ENCODE measurements around the gene NCAPG2.

Gene NCAPG2

GRCh38 chr7:158602905-158603772 is 101.5 kb downstream of the NCAPG2 start:
- Histone ChIP-seq H2BK120ac (ENCODE audit: low read depth, low read length) (no peak overlapping the region), H3K27ac (ENCODE audit: low read length, poor library complexity, severe bottlenecking) (no peak overlapping the region)

GRCh38 chr7:158602041-158602440 is 102.6 kb downstream of the NCAPG2 start:
- no peaks in the 10 kb centered on the region for H3K27me3 ChIP-seq (ENCODE audit: control insufficient read depth in 1 of 2, insufficient read depth in 1 of 2, low read length in 2 of 2)
- peak overlapping the region; percentile 39 for H4K91ac ChIP-seq (ENCODE audit: low read length)
- no peak overlapping the region for H2AFZ ChIP-seq (ENCODE audit: low read depth, low read length)
- no peak overlapping the region for H3K4me2 ChIP-seq (ENCODE audit: low read length, poor library complexity, severe bottlenecking)
- no peaks in the 10 kb centered on the region for H3K9me3 ChIP-seq (ENCODE audit: control insufficient read depth, low read length)
- H3K18ac ChIP-seq (ENCODE audit: low read depth in 1 of 2, low read length in 2 of 2), result no peak overlapping the region
- H3K4me1 ChIP-seq (ENCODE audit: control insufficient read depth, insufficient read depth, low read depth, low read length), result peaks cover 11% of the 10 kb centered on the region
- no peak overlapping the region for H2BK5ac ChIP-seq (ENCODE audit: low read depth, low read length, poor library complexity, severe bottlenecking)
- WGBS, result over 99% methylated on average over 7 of the region's 7 CpGs
- no peak overlapping the region for H2BK15ac ChIP-seq (ENCODE audit: low read depth, poor library complexity, severe bottlenecking)
- H2BK120ac ChIP-seq (ENCODE audit: low read depth, low read length), result no peak overlapping the region
- no peak overlapping the region for H3K14ac ChIP-seq (ENCODE audit: low read length in 2 of 2)
- H3K4me3 ChIP-seq (ENCODE audit: insufficient read depth in 1 of 2, low read depth in 1 of 2, low read length in 2 of 2), result no peak overlapping the region
- no peak overlapping the region for H3K27ac ChIP-seq (ENCODE audit: low read length, poor library complexity, severe bottlenecking)
- no peak overlapping the region for H2AK5ac ChIP-seq (ENCODE audit: low read length, severe bottlenecking)
- no peak overlapping the region for H3K4ac ChIP-seq (ENCODE audit: low read depth in 1 of 2, low read length in 2 of 2)
- H3K23ac ChIP-seq (ENCODE audit: low read length in 2 of 2), result no peak overlapping the region
- no peaks in the 10 kb centered on the region for H3K79me1 ChIP-seq (replicated peaks; ENCODE audit: low read length, poor library complexity, severe bottlenecking)
- no peak overlapping the region for H4K8ac ChIP-seq (ENCODE audit: low read length)
- H3K9ac ChIP-seq (ENCODE audit: low read length), result no peak overlapping the region
- no peak overlapping the region for H2BK12ac ChIP-seq (ENCODE audit: low read length in 2 of 2)
- no peak for DNase-seq
- H3K36me3 ChIP-seq (ENCODE audit: control insufficient read depth in 1 of 2, insufficient read depth in 2 of 2, low read depth in 1 of 2, low read length in 2 of 2), result peaks cover 0 to 3% of the 10 kb centered on the region in 2 experiments

More at GRCh38 chr7:158602905-158603772, 101.5 kb downstream of the NCAPG2 start:
- no peak overlapping the region for H4K91ac ChIP-seq (ENCODE audit: low read length)
- H2BK5ac ChIP-seq (ENCODE audit: low read depth, low read length, poor library complexity, severe bottlenecking), result no peak overlapping the region
- no peak overlapping the region for H3K4me3 ChIP-seq (ENCODE audit: insufficient read depth in 1 of 2, low read depth in 1 of 2, low read length in 2 of 2)
- no peaks in the 10 kb centered on the region for H3K9me3 ChIP-seq (ENCODE audit: control insufficient read depth, low read length)
- no peak overlapping the region for H2BK12ac ChIP-seq (ENCODE audit: low read length in 2 of 2)
- WGBS, result 83% methylated on average over 21 of the region's 22 CpGs
- no peak overlapping the region for H3K18ac ChIP-seq (ENCODE audit: low read depth in 1 of 2, low read length in 2 of 2)
- H2AK5ac ChIP-seq (ENCODE audit: low read length, severe bottlenecking), result no peak overlapping the region
- no peak for DNase-seq
- no peak overlapping the region for H3K23ac ChIP-seq (ENCODE audit: low read length in 2 of 2)
- no peak overlapping the region for H2AFZ ChIP-seq (ENCODE audit: low read depth, low read length)
- H2BK15ac ChIP-seq (ENCODE audit: low read depth, poor library complexity, severe bottlenecking), result no peak overlapping the region
- H3K4me1 ChIP-seq (ENCODE audit: control insufficient read depth, insufficient read depth, low read depth, low read length), result peaks cover 11% of the 10 kb centered on the region
- no peak overlapping the region for H3K4ac ChIP-seq (ENCODE audit: low read depth in 1 of 2, low read length in 2 of 2)
- H3K14ac ChIP-seq (ENCODE audit: low read length in 2 of 2), result no peak overlapping the region
- H3K9ac ChIP-seq (ENCODE audit: low read length), result no peak overlapping the region
- H3K79me1 ChIP-seq (replicated peaks; ENCODE audit: low read length, poor library complexity, severe bottlenecking), result no peaks in the 10 kb centered on the region
- H3K4me2 ChIP-seq (ENCODE audit: low read length, poor library complexity, severe bottlenecking), result no peak overlapping the region
- H4K8ac ChIP-seq (ENCODE audit: low read length), result no peak overlapping the region
- H3K27me3 ChIP-seq (ENCODE audit: control insufficient read depth in 1 of 2, insufficient read depth in 1 of 2, low read length in 2 of 2), result no peaks in the 10 kb centered on the region
- peaks cover 0 to 8% of the 10 kb centered on the region in 2 experiments for H3K36me3 ChIP-seq (ENCODE audit: control insufficient read depth in 1 of 2, insufficient read depth in 2 of 2, low read depth in 1 of 2, low read length in 2 of 2)

GRCh38 chr7:158601090-158601489 is 103.5 kb downstream of the NCAPG2 start:
- no peak overlapping the region for H3K14ac ChIP-seq (ENCODE audit: low read length in 2 of 2)
- no peak for DNase-seq
- no peak overlapping the region for H3K27ac ChIP-seq (ENCODE audit: low read length, poor library complexity, severe bottlenecking)
- H2BK12ac ChIP-seq (ENCODE audit: low read length in 2 of 2), result no peak overlapping the region
- WGBS, result no CpG with 5 or more reads among the region's 1 CpG
- no peak overlapping the region for H2BK15ac ChIP-seq (ENCODE audit: low read depth, poor library complexity, severe bottlenecking)
- no peak overlapping the region for H4K91ac ChIP-seq (ENCODE audit: low read length)
- no peak overlapping the region for H3K4me2 ChIP-seq (ENCODE audit: low read length, poor library complexity, severe bottlenecking)
- no peak overlapping the region for H2AFZ ChIP-seq (ENCODE audit: low read depth, low read length)
- no peak overlapping the region for H4K8ac ChIP-seq (ENCODE audit: low read length)
- H3K9ac ChIP-seq (ENCODE audit: low read length), result no peak overlapping the region
- no peak overlapping the region for H2AK5ac ChIP-seq (ENCODE audit: low read length, severe bottlenecking)
- H3K4me1 ChIP-seq (ENCODE audit: control insufficient read depth, insufficient read depth, low read depth, low read length), result peaks cover 11% of the 10 kb centered on the region
- H3K9me3 ChIP-seq (ENCODE audit: control insufficient read depth, low read length), result no peaks in the 10 kb centered on the region
- no peak overlapping the region for H2BK5ac ChIP-seq (ENCODE audit: low read depth, low read length, poor library complexity, severe bottlenecking)
- no peak overlapping the region for H3K18ac ChIP-seq (ENCODE audit: low read depth in 1 of 2, low read length in 2 of 2)
- no peak overlapping the region for H2BK120ac ChIP-seq (ENCODE audit: low read depth, low read length)
- H3K23ac ChIP-seq (ENCODE audit: low read length in 2 of 2), result no peak overlapping the region
- H3K4ac ChIP-seq (ENCODE audit: low read depth in 1 of 2, low read length in 2 of 2), result no peak overlapping the region
- H3K36me3 ChIP-seq (ENCODE audit: control insufficient read depth in 1 of 2, insufficient read depth in 2 of 2, low read depth in 1 of 2, low read length in 2 of 2), result no peaks in the 10 kb centered on the region
- H3K79me1 ChIP-seq (replicated peaks; ENCODE audit: low read length, poor library complexity, severe bottlenecking), result no peaks in the 10 kb centered on the region
- no peak overlapping the region for H3K4me3 ChIP-seq (ENCODE audit: insufficient read depth in 1 of 2, low read depth in 1 of 2, low read length in 2 of 2)
- H3K27me3 ChIP-seq (ENCODE audit: control insufficient read depth in 1 of 2, insufficient read depth in 1 of 2, low read length in 2 of 2), result no peaks in the 10 kb centered on the region

GRCh38 chr7:158596745-158597144 is 107.9 kb downstream of the NCAPG2 start:
- Histone ChIP-seq H3K36me3 (ENCODE audit: control insufficient read depth in 1 of 2, insufficient read depth in 2 of 2, low read depth in 1 of 2, low read length in 2 of 2) (no peaks in the 10 kb centered on the region), H3K4me1 (ENCODE audit: control insufficient read depth, insufficient read depth, low read depth, low read length) (no peaks in the 10 kb centered on the region), H3K18ac (ENCODE audit: low read depth in 1 of 2, low read length in 2 of 2) (no peak overlapping the region), H3K9me3 (ENCODE audit: control insufficient read depth, low read length) (peaks cover 2% of the 10 kb centered on the region), H3K79me1 (replicated peaks; ENCODE audit: low read length, poor library complexity, severe bottlenecking) (no peaks in the 10 kb centered on the region), H4K8ac (ENCODE audit: low read length) (no peak overlapping the region), H2BK120ac (ENCODE audit: low read depth, low read length) (no peak overlapping the region), H2BK5ac (ENCODE audit: low read depth, low read length, poor library complexity, severe bottlenecking) (no peak overlapping the region), H3K14ac (ENCODE audit: low read length in 2 of 2) (no peak overlapping the region), H3K23ac (ENCODE audit: low read length in 2 of 2) (no peak overlapping the region), H2BK12ac (ENCODE audit: low read length in 2 of 2) (no peak overlapping the region), H2AK5ac (ENCODE audit: low read length, severe bottlenecking) (no peak overlapping the region), H2AFZ (ENCODE audit: low read depth, low read length) (no peak overlapping the region), H3K4me3 (ENCODE audit: insufficient read depth in 1 of 2, low read depth in 1 of 2, low read length in 2 of 2) (no peak overlapping the region), H3K4me2 (ENCODE audit: low read length, poor library complexity, severe bottlenecking) (no peak overlapping the region), H3K27ac (ENCODE audit: low read length, poor library complexity, severe bottlenecking) (no peak overlapping the region), H4K91ac (ENCODE audit: low read length) (no peak overlapping the region), H2BK15ac (ENCODE audit: low read depth, poor library complexity, severe bottlenecking) (no peak overlapping the region), H3K27me3 (ENCODE audit: control insufficient read depth in 1 of 2, insufficient read depth in 1 of 2, low read length in 2 of 2) (no peaks in the 10 kb centered on the region), H3K9ac (ENCODE audit: low read length) (no peak overlapping the region), H3K4ac (ENCODE audit: low read depth in 1 of 2, low read length in 2 of 2) (no peak overlapping the region)
- WGBS, result 98% methylated on average over 4 of the region's 4 CpGs
- no peak for DNase-seq
